Measurements from ENCODE around the gene PDPR.
A peak's percentile ranks its signal among the peaks of the same experiment; 100 is the strongest.
"Not testable (repeated sequence)": the region's sequence is repeated elsewhere in the genome, so short reads cannot be mapped to it uniquely, and the experiment has no call there.

Gene PDPR

GRCh38 chr16:70113982-70114826 is at the start of gene PDPR:
TSS of gene PDPR (plus strand) at chr16:70114332. CDS start at chr16:70120493, 6,161 bp downstream.
- peak; percentile 93 to 94 (median 93) for DNase-seq

GRCh38 chr16:70064841-70065370 is 49.2 kb upstream of the PDPR start:
- peak; percentile 57 to 80 (median 65) for DNase-seq

GRCh38 chr16:70065376-70065745 is 48.8 kb upstream of the PDPR start:
- DNase-seq, result peak in 2 of 3 donors; percentile 19 to 46

- peak; percentile 92 to 98 (median 93) for DNase-seq
These were observed 48.1 kb upstream of the PDPR start for GRCh38 chr16:70065746-70066658.

- peak in 1 of 3 donors; percentile 4 for DNase-seq
These were observed 47.4 kb upstream of the PDPR start for GRCh38 chr16:70066751-70067150.

GRCh38 chr16:70079081-70079480 is 35.1 kb upstream of the PDPR start:
- peak; percentile 53 to 69 (median 59) for DNase-seq

GRCh38 chr16:70081219-70081618 is 32.9 kb upstream of the PDPR start:
- DNase-seq, result not testable (repeated sequence)

GRCh38 chr16:70083931-70084330 is 30.2 kb upstream of the PDPR start:
- DNase-seq, result not testable (repeated sequence)

GRCh38 chr16:70088160-70088559 is 26.0 kb upstream of the PDPR start:
- DNase-seq, result not testable (repeated sequence)

GRCh38 chr16:70088877-70089276 is 25.3 kb upstream of the PDPR start:
- not testable (repeated sequence) for DNase-seq

- peak in 1 of 3 donors; percentile 11 for DNase-seq
These were observed 24.8 kb upstream of the PDPR start for GRCh38 chr16:70089289-70089688.

- not testable (repeated sequence) for DNase-seq
These were observed 23.0 kb upstream of the PDPR start for GRCh38 chr16:70091104-70091503.

- not testable (repeated sequence) for DNase-seq
These were observed 20.0 kb upstream of the PDPR start for GRCh38 chr16:70094096-70094495.

GRCh38 chr16:70109583-70110279 is 4.4 kb upstream of the PDPR start:
- peak in 1 of 3 donors; percentile 13 for DNase-seq

- peak; percentile 4 to 32 (median 24) for DNase-seq
These were observed 2.0 kb upstream of the PDPR start for GRCh38 chr16:70112162-70112561.

GRCh38 chr16:70113599-70113981 is 542 bp upstream of the PDPR start:
- DNase-seq, result peak in 1 of 3 donors; percentile 32

- DNase-seq, result not testable (repeated sequence)
These were observed 4.2 kb downstream of the PDPR start for GRCh38 chr16:70118354-70118753.

GRCh38 chr16:70118776-70119175 is 4.6 kb downstream of the PDPR start:
- not testable (repeated sequence) for DNase-seq

- DNase-seq, result not testable (repeated sequence)
These were observed 6.3 kb downstream of the PDPR start for GRCh38 chr16:70120398-70120797.

GRCh38 chr16:70123822-70124221 is 9.7 kb downstream of the PDPR start:
- DNase-seq, result not testable (repeated sequence)

GRCh38 chr16:70126226-70126625 is 12.1 kb downstream of the PDPR start:
- DNase-seq, result not testable (repeated sequence)

- not testable (repeated sequence) for DNase-seq
These were observed 13.6 kb downstream of the PDPR start for GRCh38 chr16:70127706-70128105.

Data from suppressor macrophage treated with lipopolysaccharide for 1 hour (primary cell).